A549 (cell line): ENCODE data around the gene KCNN3. TPM values are rescaled to one million over a fixed set of nuclear protein-coding genes. Genes with fewer than 3 reads are reported as not detected.
A peak's percentile ranks its signal among the peaks of the same experiment; 100 is the strongest.

ENCODE experiments used
- ATAC-seq, 2 experiments: fragments of 200-7000 bp in 1 of 2; fragments of >200 bp in 1 of 2; cut with Nextera tagmentation in 1 of 2; cut with Tn5 transposase in 1 of 2; 3 replicates each; pipeline versions ENCODE4 v1.8.0 to v1.9.1; 2018 to 2020; ENCODE audit warnings: mild to moderate bottlenecking in 1 of 2, moderate library complexity in 1 of 2
- CTCF ChIA-PET: fragments of 300-600 bp; sonication (Branson Sonifier 250); formaldehyde crosslinking; extraction: SDS; loops from one replicate; lab custom pipeline; 2021; ENCODE audit warnings: antibody characterized with exemption, inconsistent platforms; lab: Yijun Ruan, JAX
- POLR2A ChIA-PET: fragments of 350-600 bp; formaldehyde crosslinking; extraction: SDS; loops from one replicate; lab custom pipeline; 2021; ENCODE audit warnings: antibody characterized with exemption, inconsistent platforms; lab: Yijun Ruan, JAX
- DNase-seq, 2 experiments: peaks; one replicate each; pipeline versions ENCODE4 v3.0.0 to v3.0.0-alpha.2; 2011 to 2016; ENCODE audit warnings: low read depth in 1 of 2, low spot score in 1 of 2
- FAIRE-seq: peaks from 2 replicates; lab custom pipeline; 2011; peaks lifted over from hg19 to GRCh38; lab: Jason Lieb, UNC
- H3K27ac ChIP-seq, 2 experiments: fragments of >200 bp; sonication (Bioruptor Twin); formaldehyde crosslinking; 3 replicates each; pipeline ENCODE4 v1.5.1; 2016 to 2017
- H3K4me1 ChIP-seq: fragments of >200 bp; sonication (Bioruptor Twin); formaldehyde crosslinking; 3 replicates; pipeline ENCODE4 v1.6.1; 2016
- H3K4me2 ChIP-seq: fragments of >200 bp; sonication (Bioruptor Twin); formaldehyde crosslinking; 3 replicates; pipeline ENCODE4 v1.6.1; 2016
- H3K4me3 ChIP-seq: fragments of >200 bp; sonication (Bioruptor Twin); formaldehyde crosslinking; 3 replicates; pipeline ENCODE4 v1.5.1; 2016
- H3K9me3 ChIP-seq: fragments of >200 bp; sonication (Bioruptor Twin); formaldehyde crosslinking; 3 replicates; pipeline ENCODE4 v1.6.1; 2016
- CBX8 ChIP-seq: fragments of 200-600 bp; sonication (generic); IDR thresholded peaks from 2 replicates; pipeline ENCODE4 v1.6.1; 2016
- CEBPB ChIP-seq, 2 experiments: fragments of >200 bp in 1 of 2; sonication (Bioruptor Twin) in 1 of 2; formaldehyde crosslinking in 1 of 2; IDR thresholded peaks; 2 replicates each; pipeline ENCODE4 v1.6.1; 2012 to 2016
- CHD2 ChIP-seq: fragments of 150-350 bp; IDR thresholded peaks from 2 replicates; pipeline ENCODE4 v1.6.1; 2014; ENCODE audit warnings: low read length; ENCODE audit not compliant: partially characterized antibody
- EP300 ChIP-seq, 2 experiments: fragments of >200 bp; sonication (Bioruptor Twin); formaldehyde crosslinking; IDR thresholded peaks; 2 replicates in 1 of 2; 3 replicates in 1 of 2; pipeline ENCODE4 v1.6.1; 2016 to 2017
- FOXS1 ChIP-seq: fragments of 250-450 bp; sonication (Bioruptor Pico); IDR thresholded peaks from 2 replicates; pipeline ENCODE4 v1.5.0; 2020; ENCODE audit warnings: mild to moderate bottlenecking, moderate library complexity
- HDAC2 ChIP-seq: fragments of 200-600 bp; sonication (generic); IDR thresholded peaks from 2 replicates; pipeline ENCODE4 v1.6.1; 2016
- HEYL ChIP-seq: fragments of 250-450 bp; sonication (Bioruptor Pico); IDR thresholded peaks from 2 replicates; pipeline ENCODE4 v1.8.0; 2021; ENCODE audit warnings: mild to moderate bottlenecking, moderate library complexity
- HOXA7 ChIP-seq: fragments of 250-450 bp; sonication (Bioruptor Pico); IDR thresholded peaks from 2 replicates; pipeline ENCODE4 v1.5.0; 2020; ENCODE audit warnings: mild to moderate bottlenecking, moderate library complexity
- HOXB13 ChIP-seq: fragments of 250-450 bp; sonication (Bioruptor Pico); IDR thresholded peaks from 2 replicates; pipeline ENCODE4 v1.5.0; 2020; ENCODE audit warnings: low read depth, mild to moderate bottlenecking, moderate library complexity
- MAFK ChIP-seq: fragments of 450-650 bp; IDR thresholded peaks from 2 replicates; pipeline ENCODE4 v1.6.1; 2014; ENCODE audit not compliant: partially characterized antibody
- MAZ ChIP-seq: fragments of 150-350 bp; IDR thresholded peaks from 2 replicates; pipeline ENCODE4 v1.6.1; 2014; ENCODE audit warnings: antibody characterized with exemption, low read depth, low read length, borderline replicate concordance
- NPAS2 ChIP-seq: fragments of 250-450 bp; sonication (Bioruptor Pico); IDR thresholded peaks from 2 replicates; pipeline ENCODE4 v1.8.0; 2022; ENCODE audit warnings: mild to moderate bottlenecking, moderate library complexity, borderline replicate concordance
- RAD21 ChIP-seq, 2 experiments: fragments of >200 bp in 1 of 2; sonication (Bioruptor Twin) in 1 of 2; formaldehyde crosslinking in 1 of 2; IDR thresholded peaks in 1 of 2; conservative IDR thresholded peaks in 1 of 2; 2 replicates in 1 of 2; 3 replicates in 1 of 2; pipeline ENCODE4 v1.6.1; 2012 to 2018; ENCODE audit warnings: inconsistent platforms in 1 of 2
- RARB ChIP-seq: fragments of 250-450 bp; sonication (Bioruptor Pico); IDR thresholded peaks from 2 replicates; pipeline ENCODE4 v1.8.0; 2021; ENCODE audit warnings: mild to moderate bottlenecking, moderate library complexity
- RFX5 ChIP-seq: fragments of 450-650 bp; IDR thresholded peaks from 2 replicates; pipeline ENCODE4 v1.7.1; 2014; ENCODE audit warnings: antibody characterized with exemption, mild to moderate bottlenecking, moderate library complexity
- TP53 ChIP-seq: fragments of 250-450 bp; sonication (Bioruptor Pico); IDR thresholded peaks from 2 replicates; pipeline ENCODE4 v1.5.0; 2021; ENCODE audit warnings: mild to moderate bottlenecking, moderate library complexity
- WGBS: methylation state at CpG from one replicate; pipeline ENCODE4 v1.1.6; 2017; ENCODE audit errors: missing lambda C conversion rate; 5-methylcytosine and 5-hydroxymethylcytosine counted together
- polyA plus RNA-seq, 4 experiments: library from polyadenylated mRNA; depleted of rRNA in 3 of 4; stranded (reverse); fragments of >200 nt; fragmentation: RNase III in 1 of 4; extraction: RNeasy Plus Mini Kit Qiagen cat#74134 plus additional on column Dnase treatment in 1 of 4; gene quantifications; 2 replicates in 3 of 4; 3 replicates in 1 of 4; pipeline ENCODE4 v1.2.3, GENCODE V29; 2011 to 2017
- TF ChIP-seq, protein P1 (sequence below): fragments of 250-450 bp; sonication (Bioruptor Pico); IDR thresholded peaks from 2 replicates; pipeline ENCODE4 v1.5.0; 2020; ENCODE audit warnings: low read depth, mild to moderate bottlenecking, moderate library complexity
- TF ChIP-seq, protein P2 (sequence below): fragments of >200 bp; sonication (Bioruptor Twin); formaldehyde crosslinking; IDR thresholded peaks from 3 replicates; pipeline ENCODE4 v1.6.1; 2016
- TF ChIP-seq, protein P3 (sequence below): IDR thresholded peaks from 2 replicates; pipeline ENCODE4 v1.6.1; 2012

The KCNN3 gene
- polyA plus RNA-seq, 2 of the 4 experiments (the other 2 are of a cell fraction): 0.01 to 0.03 TPM

DNA sequence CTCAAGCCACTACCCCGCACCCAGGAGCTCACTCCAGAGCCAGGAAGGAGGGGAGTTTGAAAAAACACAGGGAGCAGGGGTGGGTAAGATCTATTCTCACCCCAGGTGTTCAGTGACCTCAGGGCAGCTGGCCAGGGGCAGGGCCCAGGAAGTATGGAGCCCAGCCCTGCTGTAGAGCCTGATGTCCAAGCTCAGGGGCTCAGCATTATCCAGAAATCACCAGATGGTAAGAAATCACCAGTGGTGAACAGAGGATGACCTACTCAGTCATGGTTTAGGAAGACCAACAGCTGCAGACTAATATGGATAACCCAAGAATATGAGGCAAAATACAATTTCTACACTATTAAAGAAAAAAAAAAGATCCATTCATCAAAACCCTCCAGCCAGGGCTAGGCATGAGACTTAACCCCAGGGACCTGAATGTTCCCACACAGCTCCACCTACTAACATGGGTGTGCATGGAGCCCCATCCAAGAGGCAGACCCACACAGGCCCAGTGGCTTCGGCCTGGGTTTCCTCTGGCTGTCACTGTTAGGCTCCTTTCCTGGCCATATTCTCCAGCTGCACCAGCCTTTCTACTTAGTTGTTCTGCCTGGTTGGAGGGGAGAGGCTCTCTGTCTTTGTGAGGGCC, 67.6 kb downstream of the KCNN3 start:
- 3% methylated on average over 2 of the region's 2 CpGs for WGBS
- ChIA-PET CTCF (interaction anchor here (0.6 to 1.1 kb wide), 3 partner anchors 17 to 61 kb away, joined by 3 to 4 read pairs (median 3); no protein-coding TSS in a partner anchor), POLR2A (no interaction called here)
- Histone ChIP-seq H3K9me3 (no peaks in the 10 kb centered on the region), H3K4me3 (no peak overlapping the region), H3K4me2 (no peak overlapping the region), H3K27ac (no peak overlapping the region), H3K4me1 (no peaks in the 10 kb centered on the region)
- DNase-seq (no peak), ATAC-seq (peak in 1 of 2 experiments; percentile 14; a peak in 2 of 6 replicates), FAIRE-seq (no peak)
- TF ChIP-seq, protein P1, sequence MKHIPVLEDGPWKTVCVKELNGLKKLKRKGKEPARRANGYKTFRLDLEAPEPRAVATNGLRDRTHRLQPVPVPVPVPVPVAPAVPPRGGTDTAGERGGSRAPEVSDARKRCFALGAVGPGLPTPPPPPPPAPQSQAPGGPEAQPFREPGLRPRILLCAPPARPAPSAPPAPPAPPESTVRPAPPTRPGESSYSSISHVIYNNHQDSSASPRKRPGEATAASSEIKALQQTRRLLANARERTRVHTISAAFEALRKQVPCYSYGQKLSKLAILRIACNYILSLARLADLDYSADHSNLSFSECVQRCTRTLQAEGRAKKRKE (CRISPR knock-in tag): no peak
- TF ChIP-seq MAZ: no peak
- TF ChIP-seq HOXB13 (CRISPR knock-in tag): no peak

DNA sequence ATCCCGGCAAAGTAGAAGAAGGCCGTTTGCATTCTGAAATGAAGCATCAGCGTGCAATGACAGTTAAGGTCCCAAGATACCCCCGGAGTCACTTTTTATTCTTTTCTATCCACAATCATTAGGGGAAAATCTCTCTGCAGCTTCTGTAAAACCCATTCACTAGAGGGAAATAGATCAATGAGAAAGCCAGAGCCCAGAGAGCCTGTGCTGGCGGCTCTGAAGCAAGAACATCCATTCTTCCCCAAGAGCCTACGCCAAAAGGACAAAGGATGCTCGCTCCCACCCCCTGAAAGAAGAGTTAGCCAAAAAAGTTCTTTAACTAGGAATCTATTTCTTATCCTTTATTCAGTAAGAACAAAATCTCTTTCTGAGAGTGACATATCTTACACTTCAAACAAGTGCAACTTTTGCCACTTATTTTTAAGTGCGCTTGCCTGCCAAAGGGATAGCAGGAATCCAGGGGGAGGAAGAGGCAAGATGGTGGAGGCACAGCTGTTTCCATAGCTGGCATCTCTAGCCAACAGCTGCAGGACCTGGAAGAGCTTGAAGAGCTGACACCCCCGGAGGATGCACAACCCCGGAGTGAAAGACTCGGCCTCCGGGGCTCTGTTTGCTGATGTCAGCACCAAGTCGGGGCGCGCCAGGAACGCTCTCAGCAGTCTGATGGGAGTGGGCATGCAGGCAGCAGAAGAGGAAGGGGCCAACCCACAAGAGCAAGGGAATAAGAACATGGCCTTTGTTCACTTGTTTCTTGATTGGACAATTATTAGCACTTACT, 68.7 kb downstream of the KCNN3 start:
- Histone ChIP-seq H3K4me2 (no peak overlapping the region), H3K27ac (no peak overlapping the region), H3K9me3 (no peaks in the 10 kb centered on the region), H3K4me1 (no peaks in the 10 kb centered on the region), H3K4me3 (no peak overlapping the region)
- WGBS: 79% methylated on average over 16 of the region's 16 CpGs
- DNase-seq: no peak
- no peak for FAIRE-seq
- CTCF ChIA-PET: interaction anchor here (0.7 to 1.1 kb wide), 2 partner anchors 10 to 18 kb away, joined by 3 read pairs; no protein-coding TSS in a partner anchor
- TF ChIP-seq MAFK: peak; percentile 54
- TF ChIP-seq CBX8: no peak
- no peak for ATAC-seq
- POLR2A ChIA-PET: interaction anchor here (1.6 kb wide), 1 partner anchor 8 kb away, joined by 3 read pairs; no protein-coding TSS in a partner anchor

DNA sequence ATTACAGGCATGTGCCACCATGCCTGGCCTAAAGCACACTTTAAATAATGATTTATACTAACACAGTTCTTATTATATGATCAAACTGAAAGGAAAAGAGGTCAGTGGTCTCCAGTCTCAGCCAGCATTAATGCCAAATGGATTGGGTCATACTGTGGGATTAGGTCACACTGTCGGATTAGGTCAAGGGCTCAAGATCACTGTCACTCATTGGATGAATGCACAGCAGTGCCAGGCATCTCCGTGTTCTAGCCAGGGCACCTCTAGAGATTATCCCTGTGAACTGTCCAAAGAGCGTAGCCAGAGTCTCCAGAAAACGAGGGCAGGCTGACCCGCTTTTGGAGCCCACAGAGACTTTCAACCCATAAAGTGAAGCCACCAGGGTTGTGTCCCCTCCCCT, 70.9 kb downstream of the KCNN3 start:
- FAIRE-seq: no peak
- Histone ChIP-seq H3K4me1 (no peaks in the 10 kb centered on the region), H3K9me3 (no peaks in the 10 kb centered on the region), H3K4me3 (no peak overlapping the region), H3K4me2 (no peak overlapping the region), H3K27ac (no peak overlapping the region)
- WGBS: 49% methylated on average over 5 of the region's 5 CpGs
- ATAC-seq: no peak
- DNase-seq: no peak
- TF ChIP-seq CEBPB (IDR thresholded peaks at IDR 0.05): no peak
- TF ChIP-seq NPAS2: no peak
- TF ChIP-seq MAZ: no peak
- TF ChIP-seq RFX5: no peak
- no peak for TF ChIP-seq HOXA7 (CRISPR knock-in tag)
- TF ChIP-seq, protein P2, sequence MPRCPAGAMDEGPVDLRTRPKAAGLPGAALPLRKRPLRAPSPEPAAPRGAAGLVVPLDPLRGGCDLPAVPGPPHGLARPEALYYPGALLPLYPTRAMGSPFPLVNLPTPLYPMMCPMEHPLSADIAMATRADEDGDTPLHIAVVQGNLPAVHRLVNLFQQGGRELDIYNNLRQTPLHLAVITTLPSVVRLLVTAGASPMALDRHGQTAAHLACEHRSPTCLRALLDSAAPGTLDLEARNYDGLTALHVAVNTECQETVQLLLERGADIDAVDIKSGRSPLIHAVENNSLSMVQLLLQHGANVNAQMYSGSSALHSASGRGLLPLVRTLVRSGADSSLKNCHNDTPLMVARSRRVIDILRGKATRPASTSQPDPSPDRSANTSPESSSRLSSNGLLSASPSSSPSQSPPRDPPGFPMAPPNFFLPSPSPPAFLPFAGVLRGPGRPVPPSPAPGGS: no peak
- TF ChIP-seq HEYL: no peak
- TF ChIP-seq, protein P3, sequence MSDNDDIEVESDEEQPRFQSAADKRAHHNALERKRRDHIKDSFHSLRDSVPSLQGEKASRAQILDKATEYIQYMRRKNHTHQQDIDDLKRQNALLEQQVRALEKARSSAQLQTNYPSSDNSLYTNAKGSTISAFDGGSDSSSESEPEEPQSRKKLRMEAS: no peak
- no peak for TF ChIP-seq HDAC2
- no peak for TF ChIP-seq TP53 (CRISPR knock-in tag)
- TF ChIP-seq CBX8: no peak
- ChIA-PET CTCF (no interaction called here), POLR2A (no interaction called here)

- POLR2A ChIA-PET: no interaction called here
- Histone ChIP-seq H3K4me2 (no peak overlapping the region), H3K9me3 (no peaks in the 10 kb centered on the region), H3K27ac (no peak overlapping the region), H3K4me1 (no peaks in the 10 kb centered on the region), H3K4me3 (no peak overlapping the region)
- CTCF ChIA-PET: no interaction called here
- ATAC-seq (no peak), FAIRE-seq (no peak), DNase-seq (no peak)
- no peak for TF ChIP-seq RAD21 (conservative IDR thresholded peaks at IDR 0.05 in 1 of 2, IDR thresholded peaks at IDR 0.05 in 1 of 2)
- TF ChIP-seq CHD2: no peak
- no peak for TF ChIP-seq EP300 (IDR thresholded peaks at IDR 0.05)
- TF ChIP-seq HOXB13 (CRISPR knock-in tag): no peak
- TF ChIP-seq FOXS1 (CRISPR knock-in tag): no peak
- no peak for TF ChIP-seq RARB (CRISPR knock-in tag)
- WGBS: 9% methylated on average over 1 of the region's 1 CpG
Measured at GRCh38 chr1:154798645-154799044, 71.4 kb downstream of the KCNN3 start.
